GM21786 (cell line): ENCODE measurements around the gene APOBEC3C.
"Not testable (repeated sequence)": the region's sequence is repeated elsewhere in the genome, so short reads cannot be mapped to it uniquely, and the experiment has no call there.

Source experiments
- ATAC-seq: cut with Tn5 transposase; IDR thresholded peaks from one replicate; pipeline ENCODE4 v1.9.1; 2021; ENCODE audit not compliant: unreplicated experiment

APOBEC3C gene

DNA sequence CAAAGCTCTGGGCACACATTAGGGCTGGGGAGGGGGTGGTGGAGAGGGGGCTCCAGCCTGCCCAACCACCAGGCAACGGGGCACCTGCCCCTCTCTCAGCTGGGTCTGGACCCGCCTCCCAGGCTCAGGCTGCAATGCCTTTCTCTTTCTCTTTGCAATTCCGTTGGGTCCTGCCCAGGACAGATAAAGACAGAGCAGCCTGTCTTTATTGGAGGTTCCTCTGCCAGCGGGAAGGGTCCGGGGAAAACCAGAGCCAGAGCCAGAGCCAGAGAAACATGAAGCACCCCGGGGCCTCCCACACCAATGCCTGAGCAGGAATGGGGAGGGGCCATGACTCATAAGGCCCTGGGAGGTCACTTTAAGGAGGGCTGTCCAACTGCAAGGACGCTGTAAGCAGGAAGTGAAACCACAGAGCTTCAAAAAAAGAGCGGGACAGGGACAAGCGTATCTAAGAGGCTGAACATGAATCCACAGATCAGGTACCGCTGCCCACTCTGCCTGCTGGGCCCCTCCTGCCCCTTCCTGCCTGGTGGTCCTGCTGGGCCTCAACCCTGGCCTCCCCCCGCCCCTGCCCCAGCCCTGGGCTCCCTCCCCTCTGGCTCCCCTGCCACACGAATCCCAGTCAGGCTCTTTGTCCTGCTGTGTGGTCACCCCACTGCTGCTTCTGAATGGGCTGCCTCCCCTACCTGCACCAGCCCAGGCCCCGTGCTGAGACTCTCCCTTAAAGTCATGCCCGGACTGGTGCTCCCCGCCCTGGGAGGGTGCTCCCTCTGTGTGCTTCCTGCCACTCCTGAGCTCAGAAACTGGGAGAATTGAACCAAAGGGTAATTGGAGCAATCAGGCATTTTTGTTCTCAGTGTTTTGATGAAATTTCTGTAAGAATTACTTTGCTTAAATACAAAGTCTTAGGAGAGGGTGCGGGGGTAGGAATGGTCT, 31.8 kb upstream of the APOBEC3C start, which contains the start of gene APOBEC3B:
Gene APOBEC3B (plus strand): TSS at position 356 of the 936 bp plus-strand sequence. CDS start 107 bp downstream, at position 463.
- peak; percentile 51 for ATAC-seq

GRCh38 chr22:38984224-38984623, 29.8 kb upstream of the APOBEC3C start:
- no peak for ATAC-seq

DNA sequence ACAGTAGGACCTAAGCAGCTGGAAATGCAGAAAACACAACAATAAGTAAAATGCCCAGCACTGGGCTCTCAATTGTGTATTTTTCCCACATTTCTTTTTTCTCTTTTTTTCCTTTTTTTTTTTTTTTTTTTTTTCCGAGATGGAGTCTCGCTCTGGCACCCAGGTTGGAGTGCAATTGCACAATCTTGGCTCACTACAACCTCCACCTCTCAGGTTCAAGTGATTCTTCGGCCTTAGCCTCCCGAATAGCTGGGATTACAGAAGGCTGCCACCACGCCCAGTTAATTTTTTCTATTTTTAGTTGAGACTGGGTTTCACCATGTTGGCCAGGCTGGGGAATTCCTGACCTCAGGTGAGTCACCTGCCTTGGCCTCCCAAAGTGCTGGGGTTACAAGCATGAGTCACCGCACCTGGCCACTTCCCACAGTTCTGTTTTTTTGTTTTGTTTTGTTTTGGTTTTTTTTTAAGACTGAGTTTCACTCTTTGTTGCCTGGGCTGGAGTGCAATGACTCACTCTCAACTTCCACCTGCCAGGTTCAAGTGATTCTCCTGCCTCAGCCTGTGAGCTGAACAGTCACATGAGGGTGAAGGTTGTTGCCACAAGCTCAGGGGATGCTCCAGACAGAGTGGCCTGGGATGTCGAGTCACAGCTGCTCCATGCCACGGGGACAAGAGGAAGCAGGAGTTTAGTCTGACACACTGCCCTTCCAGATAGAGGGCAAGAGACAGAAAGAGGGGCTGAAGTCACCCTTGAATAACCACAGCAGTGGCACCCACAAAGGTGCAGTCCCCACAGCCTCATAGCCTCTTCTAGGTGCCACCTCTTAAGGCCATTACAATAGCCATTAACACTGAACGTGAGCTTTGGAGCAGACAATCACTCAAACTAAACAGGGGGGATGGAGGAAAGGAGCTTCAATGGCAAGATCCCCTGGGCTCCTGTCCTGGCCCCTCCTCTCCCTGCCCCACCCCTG, 29.0 kb upstream of the APOBEC3C start:
- ATAC-seq, result peak; percentile 62

DNA sequence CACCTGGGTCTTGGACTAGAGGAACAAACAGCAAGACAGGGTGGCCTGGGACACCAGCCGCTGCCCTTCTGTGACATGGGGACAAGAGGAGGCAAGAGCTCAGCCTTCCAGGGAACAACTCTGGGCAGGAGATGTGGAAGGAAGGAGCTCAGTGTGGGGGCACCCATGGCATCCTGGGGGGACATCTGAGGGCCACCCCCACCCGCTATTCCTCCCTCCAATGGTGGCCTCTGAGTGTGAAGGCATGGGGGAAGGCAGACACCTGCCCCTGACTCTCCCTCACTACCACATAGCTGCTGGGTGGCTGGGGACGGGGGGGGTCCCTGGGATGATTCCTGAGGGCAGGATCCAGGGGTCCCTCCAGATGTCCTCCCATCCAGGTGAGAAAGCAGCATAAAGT, 27.4 kb upstream of the APOBEC3C start:
- no peak for ATAC-seq

DNA sequence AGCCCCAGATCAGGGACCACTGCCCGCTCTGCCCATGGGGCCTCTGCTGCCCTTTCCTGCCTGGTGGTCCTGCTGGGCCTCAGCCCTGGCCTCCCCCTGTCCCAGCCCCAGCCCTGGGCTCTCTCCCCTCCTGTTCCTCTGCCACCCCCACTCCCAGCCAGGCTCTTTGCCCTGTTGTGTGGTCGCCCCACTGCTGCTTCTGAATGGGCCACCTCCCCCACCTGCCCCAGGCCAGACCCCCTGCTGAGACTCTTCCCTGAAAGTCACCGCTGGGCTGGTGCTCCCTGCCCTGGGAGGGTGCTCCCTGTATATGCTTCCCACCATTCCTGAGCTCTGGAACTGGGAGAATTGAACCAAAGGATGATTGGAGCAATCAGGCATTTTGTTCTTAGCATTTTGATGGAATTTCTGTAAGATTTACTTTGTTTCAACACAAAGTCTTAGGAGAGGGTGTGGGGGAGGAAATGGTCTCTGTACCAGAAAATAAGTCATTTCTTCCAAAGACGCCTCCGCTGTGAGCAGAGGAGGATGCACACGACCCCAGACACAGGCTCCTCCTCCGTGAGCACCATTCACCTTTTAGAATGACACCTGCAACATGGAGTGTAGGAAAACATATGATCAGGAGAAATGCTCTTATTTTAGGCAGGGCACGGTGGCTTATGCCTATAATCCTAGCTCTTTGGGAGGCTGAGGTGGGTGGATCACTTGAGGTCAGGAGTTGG, 26.7 kb upstream of the APOBEC3C start:
- ATAC-seq, result no peak

DNA sequence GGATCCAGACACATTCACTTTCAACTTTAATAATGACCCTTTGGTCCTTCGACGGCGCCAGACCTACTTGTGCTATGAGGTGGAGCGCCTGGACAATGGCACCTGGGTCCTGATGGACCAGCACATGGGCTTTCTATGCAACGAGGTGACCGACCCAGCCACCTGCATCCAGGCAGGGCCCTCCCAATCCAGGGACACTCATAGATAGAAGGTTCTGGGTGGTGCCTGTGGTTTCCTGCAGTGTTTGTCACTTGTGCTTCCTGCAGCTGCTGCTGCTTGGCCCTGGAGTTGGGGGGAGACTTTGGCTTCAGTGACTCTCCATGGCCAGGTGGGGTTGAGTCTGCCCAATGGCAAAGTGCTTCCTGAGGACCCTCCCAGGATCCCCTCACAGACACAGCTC, 24.6 kb upstream of the APOBEC3C start:
- ATAC-seq, result no peak

- ATAC-seq, result not testable (repeated sequence)
These were observed 21.1 kb upstream of the APOBEC3C start for GRCh38 chr22:38992871-38993371.

- no peak for ATAC-seq
These were observed 18.0 kb upstream of the APOBEC3C start for GRCh38 chr22:38996105-38996504.

- ATAC-seq, result no peak
These were observed 16.5 kb upstream of the APOBEC3C start for GRCh38 chr22:38997518-38997917.

GRCh38 chr22:39003165-39003638, 10.9 kb upstream of the APOBEC3C start:
- no peak for ATAC-seq

DNA sequence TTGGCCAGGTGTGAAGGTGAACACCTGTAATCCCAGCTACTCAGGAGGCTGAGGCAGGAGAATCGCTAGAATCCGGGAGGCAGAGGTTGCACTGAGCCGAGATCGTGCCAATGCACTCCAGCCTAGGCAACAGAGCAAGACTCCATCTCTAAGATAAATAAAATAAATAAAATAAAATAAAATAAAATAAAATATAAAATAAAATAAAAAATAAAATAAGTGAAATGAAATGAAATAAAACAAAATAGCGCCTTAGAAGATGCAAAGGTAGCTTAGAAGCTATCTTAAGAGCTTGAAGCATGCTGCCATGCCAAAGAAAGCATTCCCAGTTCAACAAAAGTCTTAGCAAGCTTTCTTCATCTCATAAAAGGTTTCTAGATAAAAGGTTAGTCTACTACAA, 6.9 kb upstream of the APOBEC3C start:
- no peak for ATAC-seq

- not testable (repeated sequence) for ATAC-seq
These were observed 5.7 kb upstream of the APOBEC3C start for GRCh38 chr22:39008271-39008850.

- ATAC-seq, result no peak
These were observed 3.1 kb upstream of the APOBEC3C start for GRCh38 chr22:39010946-39011345.

DNA sequence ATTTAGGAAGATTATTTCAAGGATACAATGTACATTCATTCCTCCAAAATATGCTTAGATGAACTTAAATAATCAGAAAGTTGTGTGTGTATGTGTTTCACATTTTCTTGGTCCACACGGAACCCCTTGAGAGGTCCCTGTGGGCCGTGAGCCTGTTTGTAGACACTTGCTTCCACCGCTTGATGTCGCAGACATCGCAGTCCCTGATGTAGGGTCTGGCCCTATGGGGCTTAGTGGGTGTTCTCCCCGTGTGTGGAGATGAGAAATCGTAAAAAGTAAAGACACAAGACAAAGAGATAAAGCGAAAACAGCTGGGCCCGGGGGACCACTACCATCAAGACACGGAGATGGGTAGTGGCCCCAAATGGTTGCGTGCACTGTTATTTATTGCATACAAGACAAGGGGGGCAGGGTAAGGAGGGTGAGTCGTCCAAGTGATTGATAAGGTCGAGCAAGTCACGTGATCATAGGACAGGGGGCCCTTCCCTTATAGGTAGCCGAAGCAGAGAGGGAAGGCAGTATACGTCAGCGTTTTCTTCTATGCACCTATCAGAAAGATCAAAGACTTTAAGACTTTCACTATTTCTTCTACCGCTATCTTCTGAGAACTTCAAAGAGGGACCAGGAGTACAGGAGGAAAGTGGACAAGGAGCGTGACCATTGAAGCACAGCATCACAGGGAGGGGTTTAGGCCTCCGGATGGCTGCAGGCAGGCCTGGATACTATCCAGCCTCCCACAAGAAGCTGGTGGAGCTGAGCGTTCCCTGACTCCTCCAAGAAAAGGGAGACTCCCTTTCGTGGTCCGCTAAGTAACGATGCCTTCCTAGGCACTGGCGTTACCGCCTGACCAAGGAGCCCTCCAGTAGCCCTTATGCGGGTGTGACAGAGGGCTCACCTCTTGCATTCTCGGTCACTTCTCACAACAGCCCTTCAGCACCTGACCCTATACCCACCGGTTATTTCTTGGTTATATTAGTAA, 1.2 kb upstream of the APOBEC3C start:
- no peak for ATAC-seq

DNA sequence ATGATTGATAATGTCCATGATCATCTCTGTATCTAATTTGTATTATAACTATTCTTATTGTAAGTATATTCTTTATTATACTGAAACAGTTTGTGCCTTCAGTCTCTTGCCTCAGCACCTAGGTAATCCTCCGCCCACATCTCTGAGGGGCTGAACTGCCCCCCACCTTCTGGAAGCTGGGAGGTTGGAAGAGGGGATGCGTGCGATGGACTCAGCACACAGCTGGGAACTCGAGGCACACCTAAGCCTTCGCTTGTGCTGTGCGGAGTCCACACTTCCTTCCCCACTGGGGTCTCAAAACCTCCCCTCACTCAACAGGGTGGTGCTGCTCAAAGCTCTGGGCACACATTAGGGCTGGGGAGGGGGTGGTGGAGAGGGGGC, 506 bp upstream of the APOBEC3C start:
- ATAC-seq, result not testable (repeated sequence)

DNA sequence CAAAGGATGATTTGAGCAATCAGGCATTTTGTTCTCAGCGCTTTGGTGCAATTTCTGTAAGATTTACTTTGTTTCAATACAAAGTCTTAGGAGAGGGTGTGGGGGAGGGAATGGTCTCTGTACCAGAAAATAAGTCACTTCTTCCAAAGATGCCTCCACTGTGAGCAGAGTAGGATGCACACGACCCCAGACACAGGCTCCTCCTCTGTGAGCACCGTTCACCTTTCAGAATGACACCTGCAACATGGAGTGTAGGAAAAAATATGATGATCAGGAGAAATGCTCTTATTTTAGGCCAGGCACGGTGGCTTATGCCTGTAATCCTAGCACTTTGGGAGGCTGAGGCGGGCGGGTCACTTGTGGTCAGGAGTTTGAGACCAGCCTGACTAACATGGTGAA, 665 bp downstream of the APOBEC3C start:
- ATAC-seq, result not testable (repeated sequence)

DNA sequence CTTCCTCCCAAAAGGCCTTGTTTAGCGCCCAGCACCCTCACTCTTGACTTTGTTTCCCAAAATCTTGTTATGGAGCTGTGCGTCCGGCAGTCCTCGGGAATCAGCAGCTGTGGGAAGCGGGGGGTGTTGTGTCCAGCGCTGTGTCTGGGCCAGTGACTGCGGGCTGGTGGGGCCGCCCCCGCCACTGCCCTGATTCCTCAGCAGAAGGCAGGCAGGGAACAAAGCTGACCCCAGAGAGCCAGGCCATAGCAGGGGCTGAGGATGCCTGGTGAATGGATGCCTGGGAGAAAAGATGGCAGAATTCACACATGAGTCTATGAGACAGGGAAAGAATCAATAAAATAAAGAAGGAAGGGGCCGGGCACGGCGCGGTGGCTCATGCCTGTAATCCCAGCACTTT, 2.5 kb downstream of the APOBEC3C start:
- ATAC-seq, result no peak

DNA sequence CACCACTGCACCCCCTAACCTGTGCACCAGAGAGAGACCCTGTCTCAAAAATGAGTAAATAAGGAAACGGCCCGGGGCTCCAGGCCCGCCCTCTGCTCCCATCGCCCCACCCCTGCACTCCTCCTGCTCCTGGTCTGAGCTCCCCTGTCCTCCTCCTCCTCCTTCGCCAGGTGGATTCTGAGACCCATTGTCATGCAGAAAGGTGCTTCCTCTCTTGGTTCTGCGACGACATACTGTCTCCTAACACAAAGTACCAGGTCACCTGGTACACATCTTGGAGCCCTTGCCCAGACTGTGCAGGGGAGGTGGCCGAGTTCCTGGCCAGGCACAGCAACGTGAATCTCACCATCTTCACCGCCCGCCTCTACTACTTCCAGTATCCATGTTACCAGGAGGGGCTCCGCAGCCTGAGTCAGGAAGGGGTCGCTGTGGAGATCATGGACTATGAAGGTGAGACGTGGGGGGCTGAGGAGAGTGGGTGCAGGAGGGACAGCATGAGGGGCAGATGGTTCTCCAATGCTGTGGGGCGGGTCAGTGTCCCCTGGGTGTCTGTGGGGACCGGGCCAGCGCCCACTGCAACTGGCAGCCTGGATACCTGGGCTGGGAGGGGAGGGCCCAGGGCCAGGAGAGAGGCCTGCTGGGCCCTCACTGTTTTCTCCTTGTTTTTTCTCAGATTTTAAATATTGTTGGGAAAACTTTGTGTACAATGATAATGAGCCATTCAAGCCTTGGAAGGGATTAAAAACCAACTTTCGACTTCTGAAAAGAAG, 3.7 kb downstream of the APOBEC3C start:
- no peak for ATAC-seq
